Panc1 (cell line): ENCODE results near the gene SELENOI. TPM values are rescaled to one million over a fixed set of nuclear protein-coding genes. Genes with fewer than 3 reads are reported as not detected.

ENCODE experiments used
- ATAC-seq: fragments of 200-7000 bp; cut with Tn5 transposase; 2 replicates; pipeline ENCODE4 v1.9.1; 2020; ENCODE audit warnings: mild to moderate bottlenecking, moderate library complexity
- BruUV-seq: library from RNA; stranded (reverse); fragments of 400-500 nt; replicated peaks from 2 replicates; lab custom pipeline; 2021; lab: Mats Ljungman, UMichigan
- CTCF ChIA-PET: fragments of 300-600 bp; sonication (Branson Sonifier 250); formaldehyde crosslinking; loops from one replicate; lab custom pipeline; 2022; ENCODE audit warnings: antibody characterized with exemption; lab: Charles Lee
- POLR2A ChIA-PET: fragments of 300-600 bp; sonication (Branson Sonifier 250); formaldehyde crosslinking; loops from one replicate; lab custom pipeline; 2022; ENCODE audit warnings: antibody characterized with exemption; lab: Charles Lee
- DNase-seq: peaks from one replicate; pipeline ENCODE4 v3.0.0-alpha.2; 2010; ENCODE audit warnings: low read depth, low spot score
- H3K27ac ChIP-seq: 2 replicates; pipeline ENCODE4 v1.5.1; 2011; ENCODE audit warnings: mild to moderate bottlenecking, low read length, inconsistent platforms
- H3K27me3 ChIP-seq: fragments of 200-500 bp; sonication (Bioruptor generic); 2 replicates; pipeline ENCODE4 v1.6.0; 2014; ENCODE audit warnings: low read length, inconsistent platforms; ENCODE audit not compliant: control insufficient read depth, insufficient read depth
- H3K36me3 ChIP-seq: fragments of 200-500 bp; sonication (Bioruptor generic); 2 replicates; pipeline ENCODE4 v1.5.1; 2014; ENCODE audit warnings: inconsistent platforms, mild to moderate bottlenecking, low read length, moderate library complexity; ENCODE audit not compliant: control insufficient read depth, insufficient read depth
- H3K4me1 ChIP-seq: 2 replicates; pipeline ENCODE4 v1.5.1; 2011; ENCODE audit warnings: inconsistent platforms, mild to moderate bottlenecking, low read length, moderate library complexity; ENCODE audit not compliant: control insufficient read depth, insufficient read depth
- H3K4me3 ChIP-seq, 2 experiments: 2 replicates each; pipeline ENCODE4 v1.5.1; 2011 to 2012; ENCODE audit warnings: low read depth in 2 of 2, low read length in 2 of 2, mild to moderate bottlenecking in 2 of 2, inconsistent platforms in 1 of 2, moderate library complexity in 1 of 2
- H3K9me3 ChIP-seq: fragments of 200-500 bp; sonication (Bioruptor generic); 2 replicates; pipeline ENCODE4 v1.5.1; 2014; ENCODE audit warnings: low read depth, mild to moderate bottlenecking, inconsistent platforms, low read length, moderate library complexity; ENCODE audit not compliant: control insufficient read depth, insufficient read depth
- POLR2AphosphoS5 ChIP-seq: IDR thresholded peaks from 2 replicates; pipeline ENCODE4 v1.6.1; 2012; ENCODE audit warnings: mild to moderate bottlenecking, low read depth, low read length, moderate library complexity
- SIN3A ChIP-seq: IDR thresholded peaks from 2 replicates; pipeline ENCODE4 v1.6.1; 2012; ENCODE audit warnings: low read depth, mild to moderate bottlenecking, low read length, moderate library complexity, borderline replicate concordance; ENCODE audit not compliant: insufficient read depth
- in situ Hi-C: cut with HindIII; loops from 2 replicates; pipeline ENCODE4 v1.10.0; 2016; ENCODE audit warnings: low sequenced_read_pairs, low pct_unique_long_range_greater_than_20kb
- intact Hi-C: fragments of 100-400 bp; cut with micrococcal nuclease; formaldehyde crosslinking; loops from one replicate; pipeline ENCODE4 v1.10.0; 2022; ENCODE audit not compliant: unreplicated experiment
- total RNA-seq: library from RNA; stranded (reverse); gene quantifications from one replicate; pipeline ENCODE4 v1.2.1, GENCODE V29; 2021; ENCODE audit not compliant: unreplicated experiment
- TF ChIP-seq, protein P1 (sequence below), 2 experiments: IDR thresholded peaks; 2 replicates each; pipeline ENCODE4 v1.6.1; 2011 to 2012; ENCODE audit warnings: low read depth in 2 of 2, control low read depth in 1 of 2, low read length in 1 of 2, mild to moderate bottlenecking in 1 of 2, moderate library complexity in 1 of 2; ENCODE audit not compliant: insufficient read depth in 1 of 2

The SELENOI gene
- total RNA-seq, 1 experiment from 2014 or later, result 28.5 TPM

DNA sequence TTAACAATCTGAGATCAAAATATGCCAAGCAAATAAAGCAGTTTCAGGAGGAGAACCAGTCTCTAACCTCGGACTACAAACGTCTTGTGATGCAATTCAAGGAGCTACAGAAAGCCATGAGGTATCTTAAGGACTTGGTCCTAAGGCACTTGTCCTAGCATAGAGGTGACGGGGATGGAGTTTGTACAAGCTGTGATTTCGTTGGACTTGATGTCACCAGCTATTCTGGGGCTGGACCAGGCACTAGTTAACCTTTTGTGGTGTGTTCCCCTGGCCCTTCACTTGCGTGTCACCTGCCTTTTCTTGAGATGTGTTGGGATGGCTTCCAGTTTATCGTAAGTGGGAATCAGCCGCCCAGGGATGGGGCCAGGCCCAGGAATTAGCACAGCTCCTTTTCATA is 98.3 kb downstream of the SELENOI start:
- H3K4me3 ChIP-seq, result no peak overlapping the region
- in situ Hi-C loops, result no loop called here
- ChIA-PET CTCF (no interaction called here), POLR2A (no interaction called here)
- no peaks in the 10 kb centered on the region for H3K36me3 ChIP-seq
- no peak for TF ChIP-seq POLR2AphosphoS5
- TF ChIP-seq, protein P1, sequence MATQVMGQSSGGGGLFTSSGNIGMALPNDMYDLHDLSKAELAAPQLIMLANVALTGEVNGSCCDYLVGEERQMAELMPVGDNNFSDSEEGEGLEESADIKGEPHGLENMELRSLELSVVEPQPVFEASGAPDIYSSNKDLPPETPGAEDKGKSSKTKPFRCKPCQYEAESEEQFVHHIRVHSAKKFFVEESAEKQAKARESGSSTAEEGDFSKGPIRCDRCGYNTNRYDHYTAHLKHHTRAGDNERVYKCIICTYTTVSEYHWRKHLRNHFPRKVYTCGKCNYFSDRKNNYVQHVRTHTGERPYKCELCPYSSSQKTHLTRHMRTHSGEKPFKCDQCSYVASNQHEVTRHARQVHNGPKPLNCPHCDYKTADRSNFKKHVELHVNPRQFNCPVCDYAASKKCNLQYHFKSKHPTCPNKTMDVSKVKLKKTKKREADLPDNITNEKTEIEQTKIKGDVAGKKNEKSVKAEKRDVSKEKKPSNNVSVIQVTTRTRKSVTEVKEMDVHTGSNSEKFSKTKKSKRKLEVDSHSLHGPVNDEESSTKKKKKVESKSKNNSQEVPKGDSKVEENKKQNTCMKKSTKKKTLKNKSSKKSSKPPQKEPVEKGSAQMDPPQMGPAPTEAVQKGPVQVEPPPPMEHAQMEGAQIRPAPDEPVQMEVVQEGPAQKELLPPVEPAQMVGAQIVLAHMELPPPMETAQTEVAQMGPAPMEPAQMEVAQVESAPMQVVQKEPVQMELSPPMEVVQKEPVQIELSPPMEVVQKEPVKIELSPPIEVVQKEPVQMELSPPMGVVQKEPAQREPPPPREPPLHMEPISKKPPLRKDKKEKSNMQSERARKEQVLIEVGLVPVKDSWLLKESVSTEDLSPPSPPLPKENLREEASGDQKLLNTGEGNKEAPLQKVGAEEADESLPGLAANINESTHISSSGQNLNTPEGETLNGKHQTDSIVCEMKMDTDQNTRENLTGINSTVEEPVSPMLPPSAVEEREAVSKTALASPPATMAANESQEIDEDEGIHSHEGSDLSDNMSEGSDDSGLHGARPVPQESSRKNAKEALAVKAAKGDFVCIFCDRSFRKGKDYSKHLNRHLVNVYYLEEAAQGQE (IDR thresholded peaks at IDR 0.05; ENCODE audit: insufficient read depth in 1 of 2, low read depth in 2 of 2, low read length in 1 of 2), result no peak
- no peak for TF ChIP-seq SIN3A
- BruUV-seq, result no TSS peak
- H3K27ac ChIP-seq, result no peak overlapping the region
- no peaks in the 10 kb centered on the region for H3K27me3 ChIP-seq
- no peaks in the 10 kb centered on the region for H3K4me1 ChIP-seq
- intact Hi-C loops, result no loop called here
- ATAC-seq, result no peak
- H3K9me3 ChIP-seq, result no peaks in the 10 kb centered on the region
- no peak for DNase-seq

Other genes with a start within 250 kb of the SELENOI start
- gene GAREM2, start 173.1 kb upstream of the SELENOI start, total RNA-seq, result 12.4 TPM
- 148 TPM for gene HADHA, start 101.5 kb upstream of the SELENOI start, total RNA-seq
- gene HADHB, start 101.2 kb upstream of the SELENOI start, total RNA-seq, result 106 TPM
- gene ADGRF3, start 646 bp downstream of the SELENOI start, total RNA-seq, result not detected
- 0.18 TPM for gene DRC1, start 55.8 kb downstream of the SELENOI start, total RNA-seq
- 0.41 TPM for gene OTOF, start 132.0 kb downstream of the SELENOI start, total RNA-seq